NCI-H2107 treated with DMSO at 0.1 percent for 48 hours (cell line): ENCODE results near the gene RPS18.

ENCODE experiments used
- DNase-seq: peaks from one replicate; lab custom pipeline; 2025; ENCODE audit not compliant: unreplicated experiment; lab: John Stamatoyannopoulos, UW

Gene RPS18

DNA sequence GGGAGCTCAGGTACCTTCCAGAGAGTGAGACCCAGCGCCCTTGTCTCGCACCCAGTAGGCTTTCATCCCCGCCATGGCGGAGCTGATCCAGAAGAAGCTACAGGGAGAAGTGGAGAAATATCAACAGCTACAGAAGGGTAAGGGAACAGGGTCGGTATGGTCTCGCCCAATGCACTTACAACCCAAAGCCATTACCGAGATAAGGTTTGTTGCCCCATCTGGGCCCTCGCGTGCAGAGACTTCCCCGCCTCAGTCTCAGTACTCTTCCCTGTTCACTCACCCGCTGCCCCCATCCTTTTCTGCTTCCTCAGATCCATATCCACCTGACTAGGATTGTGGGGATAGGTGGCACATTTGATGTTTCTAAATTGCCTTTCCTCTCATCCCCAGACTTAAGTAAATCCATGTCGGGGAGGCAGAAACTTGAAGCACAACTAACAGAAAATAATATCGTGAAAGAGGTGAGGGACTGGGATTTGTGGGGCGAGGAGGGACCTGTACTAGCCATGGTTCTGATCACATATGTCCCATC is 18.0 kb downstream of the RPS18 start:
- DNase-seq, result no peak

- DNase-seq, result no peak
Observed at GRCh38 chr6:33290459-33290858, 18.6 kb downstream of the RPS18 start.

DNA sequence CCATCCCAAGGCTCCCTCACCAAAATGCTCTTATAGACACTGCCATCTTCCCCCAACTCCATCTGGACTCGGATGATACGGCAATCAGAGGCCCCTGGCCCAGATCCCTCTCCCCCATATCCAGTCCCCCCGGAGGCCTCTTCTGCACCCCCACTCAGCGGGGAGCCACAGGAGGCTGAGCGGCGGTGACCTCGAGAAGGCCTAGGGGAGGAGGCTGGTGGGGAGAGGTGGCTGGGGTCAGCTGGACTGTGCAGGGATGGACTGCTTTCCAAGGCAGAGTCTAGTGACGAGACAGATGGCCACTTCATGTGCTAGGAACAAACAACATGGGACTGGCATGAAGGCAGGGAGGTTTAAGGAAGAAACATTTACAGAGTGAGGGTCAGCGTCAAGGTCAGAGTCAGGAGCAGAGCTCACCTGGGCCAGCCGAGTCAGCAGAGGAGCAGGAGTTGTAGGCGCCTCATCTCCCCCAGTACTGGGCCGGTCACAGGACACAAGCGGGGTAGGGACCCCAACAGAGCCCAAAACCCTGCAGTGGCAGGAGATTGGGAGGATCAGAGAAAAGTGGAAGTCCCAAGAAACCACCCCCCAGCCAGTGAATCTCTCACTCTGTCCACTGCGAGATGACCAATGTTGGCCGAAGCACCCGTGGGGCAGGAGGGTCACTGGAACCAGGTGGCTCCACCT is 21.3 kb downstream of the RPS18 start:
- no peak for DNase-seq

DNA sequence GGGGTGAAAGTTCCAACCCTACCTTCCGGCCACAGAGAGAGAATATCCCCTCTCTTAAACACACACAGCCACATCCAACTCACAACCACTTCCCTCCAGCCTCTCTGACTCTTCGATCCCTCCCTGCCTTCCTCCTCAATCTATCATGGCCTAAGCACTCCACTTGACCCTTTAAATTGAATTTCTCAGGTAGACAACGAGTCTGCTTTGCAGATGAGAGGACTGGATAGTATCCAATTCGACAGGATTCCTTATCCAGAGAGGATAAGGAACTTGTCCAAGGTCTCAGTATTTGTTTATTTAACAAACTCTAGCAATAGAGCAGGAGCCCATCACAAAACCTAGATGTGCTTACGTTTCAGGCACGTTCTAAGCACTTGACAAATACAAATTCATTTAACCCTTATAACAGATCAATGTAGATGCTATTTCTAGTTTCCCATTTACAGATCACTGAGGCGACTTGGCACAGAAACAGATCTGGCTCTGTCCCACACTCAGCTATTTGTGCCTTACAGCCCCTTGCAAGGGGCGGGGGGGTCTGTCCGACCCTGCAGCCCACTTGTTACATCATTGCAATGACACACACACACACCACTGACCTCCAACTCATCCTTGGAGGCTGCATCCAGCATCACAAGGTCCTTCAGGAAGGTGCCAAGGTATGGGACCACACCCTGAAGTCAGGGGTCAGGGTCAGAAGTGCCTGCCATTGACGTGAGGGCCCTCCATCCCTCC is 22.4 kb downstream of the RPS18 start:
- no peak for DNase-seq

DNA sequence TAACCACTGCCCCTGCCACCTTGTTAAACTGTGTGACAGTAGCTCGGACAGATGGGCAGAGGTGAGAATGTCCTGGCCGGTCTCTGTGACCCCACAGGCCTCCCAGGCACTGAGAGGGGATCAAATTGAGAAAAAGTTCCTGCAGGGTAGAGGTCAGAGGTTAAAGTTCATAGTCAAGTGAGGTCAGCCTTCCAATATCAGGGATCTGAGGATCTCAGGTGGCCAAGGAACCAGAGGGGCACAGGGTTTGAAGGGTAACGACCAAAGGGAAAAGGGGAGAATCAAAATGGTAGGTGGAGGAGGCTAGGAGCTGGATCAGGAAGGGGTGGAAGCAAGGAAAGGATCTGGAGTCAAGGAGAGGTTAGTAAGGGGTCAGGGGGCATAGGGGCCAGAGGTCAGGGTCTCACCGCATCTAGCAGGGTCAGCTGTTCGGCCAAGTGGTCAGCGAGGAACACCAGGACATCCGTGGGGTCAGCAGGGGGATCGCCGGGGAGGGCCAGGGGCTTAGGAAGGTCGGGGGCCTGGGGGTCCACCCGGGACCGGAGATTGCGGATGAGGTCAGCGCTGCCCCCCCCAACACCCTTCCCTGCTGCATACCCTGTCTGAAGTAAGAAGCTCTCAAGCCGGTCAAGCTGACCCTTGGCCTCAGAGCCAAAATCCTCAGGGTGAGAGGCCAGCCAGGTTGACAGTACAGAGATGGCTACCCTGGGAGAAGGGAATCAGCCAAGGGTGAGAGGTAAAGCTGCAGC is 23.9 kb downstream of the RPS18 start:
- DNase-seq, result no peak

GRCh38 chr6:33296797-33297405 is 25.0 kb downstream of the RPS18 start:
- DNase-seq, result no peak

- no peak for DNase-seq
Observed at GRCh38 chr6:33297406-33297955, 25.6 kb downstream of the RPS18 start.

DNA sequence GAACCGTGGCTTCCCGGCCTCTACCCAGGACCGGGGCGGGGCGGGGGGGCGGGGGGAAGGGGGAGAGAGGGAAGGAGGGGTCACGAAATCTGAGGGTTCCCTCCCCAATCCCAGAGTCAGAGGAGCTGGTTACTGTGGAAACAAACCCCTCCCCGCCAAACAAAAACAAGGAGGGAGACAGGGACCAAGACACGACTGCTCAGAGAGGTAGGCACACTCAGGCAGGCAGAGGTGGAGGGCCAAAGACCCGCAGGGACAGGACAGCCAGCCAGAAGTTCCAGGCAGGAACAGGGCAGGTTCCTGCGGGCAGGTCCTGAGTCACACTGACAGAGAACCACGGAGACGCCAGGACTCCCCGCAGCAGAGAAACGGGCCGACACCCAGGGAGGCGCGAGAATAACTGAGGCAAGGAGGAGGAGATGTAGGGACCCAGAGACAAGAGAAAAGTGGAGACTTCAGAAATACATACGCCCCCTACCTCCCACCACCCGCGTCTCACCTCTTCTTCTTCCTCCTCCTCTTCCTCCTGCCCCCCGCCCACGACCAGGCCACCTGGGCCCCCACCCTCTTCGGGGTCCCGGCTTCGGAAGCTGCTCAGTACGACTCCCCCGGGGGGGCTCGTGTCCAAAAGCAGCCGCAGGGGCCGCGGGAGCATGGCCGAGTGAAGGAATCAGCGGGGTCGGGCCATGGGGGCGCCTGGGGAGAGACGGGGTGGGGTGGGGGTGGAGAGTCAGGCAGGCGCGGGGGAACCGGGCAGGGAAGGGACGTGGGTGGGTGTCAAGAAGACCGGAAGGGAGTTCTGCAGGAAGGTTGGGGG is 26.3 kb downstream of the RPS18 start:
- DNase-seq, result peak; percentile 7

- no peak for DNase-seq
Observed at GRCh38 chr6:33298773-33299236, 26.9 kb downstream of the RPS18 start, which contains the start of gene RGL2. Gene RGL2 (minus strand): TSS chr6:33298942. CDS start chr6:33298610, 332 bp downstream.

- DNase-seq, result peak; percentile 39
Observed at GRCh38 chr6:33299237-33299944, 27.5 kb downstream of the RPS18 start.

DNA sequence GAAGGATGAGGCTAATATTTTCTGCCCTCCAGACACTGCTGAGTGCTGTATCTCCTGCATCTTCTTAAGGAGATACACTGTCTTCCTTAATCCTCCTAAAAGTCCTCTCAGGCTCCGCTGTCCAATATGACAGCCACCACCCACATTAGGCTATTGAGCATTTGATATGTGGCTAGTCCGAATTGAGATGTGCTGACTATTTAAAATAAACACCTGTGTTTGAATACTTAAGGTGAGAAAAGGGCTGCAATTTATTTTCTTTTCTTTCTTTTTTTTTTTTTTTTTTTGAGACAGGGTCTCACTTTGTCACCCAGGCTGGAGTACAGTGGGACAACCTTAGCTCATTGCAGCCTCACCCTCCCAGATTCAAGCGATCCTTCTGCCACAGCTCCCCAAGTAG is 30.0 kb downstream of the RPS18 start:
- no peak for DNase-seq

DNA sequence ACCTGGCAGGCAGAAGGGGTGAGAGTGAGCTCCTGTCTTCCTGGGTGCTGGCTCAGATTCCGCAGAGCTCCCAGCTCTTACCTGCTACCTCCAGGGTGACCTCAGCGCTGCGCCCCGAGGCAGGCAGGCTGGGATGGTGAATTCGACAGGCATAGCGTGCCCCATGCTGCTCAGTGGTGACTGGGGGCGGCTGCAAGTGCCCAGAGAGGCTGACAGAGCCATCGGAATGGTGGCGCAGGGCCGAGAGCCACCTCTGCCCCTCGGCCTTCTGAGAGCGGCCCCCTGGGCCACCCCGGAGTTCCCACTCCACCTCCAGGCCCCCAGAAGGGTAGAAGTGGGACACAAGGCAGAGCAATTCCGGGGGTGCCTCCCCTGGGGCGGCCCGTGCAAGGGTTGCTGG is 32.3 kb downstream of the RPS18 start:
- DNase-seq, result no peak

- no peak for DNase-seq
Observed at GRCh38 chr6:33305052-33305451, 33.2 kb downstream of the RPS18 start.

DNA sequence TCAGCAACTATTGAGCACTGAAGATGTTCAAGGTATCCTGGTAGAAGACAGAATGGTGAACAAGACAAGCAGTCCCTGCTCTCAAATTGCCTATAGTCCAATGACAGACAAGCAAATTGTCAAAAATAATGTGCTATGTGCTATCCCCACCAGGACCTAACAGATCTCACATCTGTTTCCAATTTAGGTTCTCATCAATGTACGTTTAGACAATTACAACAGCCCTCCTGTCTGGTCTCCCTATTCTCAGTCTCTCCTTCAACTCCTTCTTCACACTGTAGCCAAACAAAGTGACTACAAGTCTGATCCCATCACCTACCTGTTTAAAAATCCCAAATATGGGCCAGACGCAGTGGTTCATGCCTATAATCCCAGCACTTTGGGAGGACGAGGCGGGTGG is 34.5 kb downstream of the RPS18 start:
- DNase-seq, result no peak

GRCh38 chr6:33312361-33313104 is 40.7 kb downstream of the RPS18 start:
- DNase-seq, result peak; percentile 90

DNA sequence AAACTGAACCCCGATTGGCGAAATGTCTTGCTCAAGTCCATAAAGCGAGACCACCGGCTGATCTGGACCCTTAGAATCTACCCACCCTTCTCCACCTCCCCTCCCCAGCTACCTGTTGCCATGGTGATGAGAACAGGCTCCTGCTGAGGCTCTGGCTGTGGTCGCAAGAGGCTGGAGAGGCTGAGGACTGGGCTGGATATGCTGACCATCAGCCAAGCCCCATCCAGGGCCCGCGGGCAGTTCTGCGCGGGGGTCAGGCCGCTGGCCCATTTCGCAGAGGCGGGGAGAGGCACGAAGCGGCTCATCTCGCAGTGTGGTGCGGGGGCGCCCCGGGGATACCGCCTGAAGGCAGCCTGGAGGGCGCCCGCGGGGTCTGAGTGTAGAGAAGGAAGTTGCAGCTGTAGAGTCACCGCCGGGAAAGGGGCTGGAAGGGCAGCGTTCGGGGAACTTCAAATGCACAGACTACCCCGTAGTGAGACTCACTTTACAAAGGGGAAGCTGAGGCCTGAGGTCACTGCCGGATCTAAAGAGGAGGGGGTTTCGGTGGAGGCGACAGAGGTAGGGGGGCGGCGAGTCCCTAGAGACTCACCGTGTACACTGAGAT is 41.3 kb downstream of the RPS18 start:
- DNase-seq, result no peak

DNA sequence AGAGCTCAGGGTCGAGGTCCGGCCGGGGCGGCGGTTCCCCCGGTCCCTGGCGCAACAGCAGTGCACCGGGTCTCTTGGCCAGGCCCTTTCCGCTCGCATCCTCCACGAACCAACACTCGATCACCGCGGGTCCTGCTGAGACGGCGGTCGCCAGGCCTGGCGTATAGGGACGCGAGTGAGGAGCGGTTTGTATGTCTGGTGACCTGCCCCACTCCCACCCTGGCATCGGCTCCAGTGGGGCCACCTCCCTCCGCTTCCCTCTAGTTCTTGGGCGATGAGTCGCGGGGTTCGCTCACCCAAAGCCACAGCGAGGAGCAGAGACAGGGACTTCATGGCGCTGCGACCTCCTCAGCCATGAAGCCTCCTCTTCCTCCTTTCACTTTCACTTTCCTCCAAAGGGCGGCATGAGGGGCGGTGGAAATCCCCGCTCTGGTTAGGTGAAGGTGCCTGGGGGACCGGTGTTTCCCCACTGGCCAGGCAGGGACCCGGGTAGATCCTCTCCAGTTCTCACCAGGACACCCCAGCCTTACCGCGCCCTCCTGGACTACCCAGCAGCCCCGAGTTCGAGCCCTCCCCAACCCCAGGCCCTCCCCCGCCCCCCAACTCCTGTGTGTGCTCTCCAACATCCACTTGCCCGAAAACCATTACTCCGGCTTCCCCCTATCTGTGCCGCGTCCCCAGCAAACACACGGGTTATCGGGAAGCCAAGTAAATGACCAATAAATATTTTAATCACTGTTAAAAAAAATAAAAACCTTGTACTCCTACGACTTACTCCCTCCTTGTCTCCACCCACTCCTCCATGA is 42.0 kb downstream of the RPS18 start, which contains the start of gene TAPBP:
Gene TAPBP, minus strand, starts transcription at position 370 of the 806 bp plus-strand sequence. Its CDS starts 37 bp downstream, at position 333.
- DNase-seq, result peak; percentile 19
